Panc1 (cell line): Measurements from ENCODE around the gene UBE2G1.

Experiments used
- CTCF ChIP-seq: fragments of 450-650 bp; IDR thresholded peaks from 2 replicates; pipeline ENCODE4 v1.5.1; 2017; ENCODE audit warnings: mild to moderate bottlenecking
- POLR2AphosphoS5 ChIP-seq: IDR thresholded peaks from 2 replicates; pipeline ENCODE4 v1.6.1; 2012; ENCODE audit warnings: mild to moderate bottlenecking, low read depth, low read length, moderate library complexity
- REST ChIP-seq, 2 experiments: IDR thresholded peaks; 2 replicates each; pipeline ENCODE4 v1.6.1; 2011 to 2012; ENCODE audit warnings: low read depth in 2 of 2, control low read depth in 1 of 2, low read length in 1 of 2, mild to moderate bottlenecking in 1 of 2, moderate library complexity in 1 of 2; ENCODE audit not compliant: insufficient read depth in 1 of 2
- TCF7L2 ChIP-seq: IDR thresholded peaks from 2 replicates; pipeline ENCODE4 v1.6.1; 2011; ENCODE audit warnings: mild to moderate bottlenecking, low read depth, low read length, inconsistent platforms

- no peak for TF ChIP-seq POLR2AphosphoS5
- no peak for TF ChIP-seq CTCF
- no peak for TF ChIP-seq REST (IDR thresholded peaks at IDR 0.05; ENCODE audit: insufficient read depth in 1 of 2, low read depth in 2 of 2, low read length in 1 of 2)
- no peak for TF ChIP-seq TCF7L2
Observed at GRCh38 chr17:4314618-4315017, 51.9 kb downstream of the UBE2G1 start.
